Naive thymus-derived CD4-positive, alpha-beta T cell (primary cell): ENCODE measurements around the gene PCDHB10. TPM values are rescaled to one million over a fixed set of nuclear protein-coding genes. Genes with fewer than 3 reads are reported as not detected.
"Not testable (repeated sequence)": the region's sequence is repeated elsewhere in the genome, so short reads cannot be mapped to it uniquely, and the experiment has no call there.

ENCODE experiments used
- ATAC-seq: fragments of 150-1000 bp; cut with Tn5 transposase; 2 replicates; pipeline ENCODE4 v1.10.0; 2021; ENCODE audit warnings: mild to moderate bottlenecking, moderate library complexity
- CTCF ChIA-PET: fragments of 350-600 bp; sonication (Branson Sonifier 250); formaldehyde crosslinking; loops from one replicate; lab custom pipeline; 2021; ENCODE audit warnings: antibody characterized with exemption; lab: Charles Lee
- POLR2A ChIA-PET: fragments of 350-600 bp; sonication (Branson Sonifier 250); formaldehyde crosslinking; loops from one replicate; lab custom pipeline; 2021; ENCODE audit warnings: antibody characterized with exemption, inconsistent platforms; lab: Charles Lee
- DNase-seq, 9 donors: peaks; one replicate each; pipeline versions ENCODE4 v3.0.0 to v3.0.0-alpha.2; 2020 to 2022; ENCODE audit warnings: mixed read lengths in 1 of 9
- H3K27ac ChIP-seq: one replicate; pipeline ENCODE4 v1.7.0; 2013; ENCODE audit warnings: mild to moderate bottlenecking, low read depth, low read length, moderate library complexity
- H3K27me3 ChIP-seq, 2 donors: one replicate each; pipeline ENCODE4 v1.7.0; 2013; ENCODE audit warnings: low read length in 2 of 2, mild to moderate bottlenecking in 2 of 2, moderate library complexity in 2 of 2; ENCODE audit not compliant: control insufficient read depth in 2 of 2, insufficient read depth in 2 of 2
- H3K36me3 ChIP-seq, 3 experiments: 1 replicate in 2 of 3; 2 replicates in 1 of 3; pipeline ENCODE4 v1.7.0; 2013; ENCODE audit warnings: low read length in 3 of 3, mild to moderate bottlenecking in 3 of 3, moderate library complexity in 1 of 3; ENCODE audit not compliant: insufficient read depth in 3 of 3, control insufficient read depth in 2 of 3
- H3K4me1 ChIP-seq, 2 donors: one replicate each; pipeline ENCODE4 v1.7.0; 2013; ENCODE audit warnings: low read length in 2 of 2, mild to moderate bottlenecking in 2 of 2, moderate library complexity in 1 of 2; ENCODE audit not compliant: control insufficient read depth in 2 of 2, insufficient read depth in 2 of 2
- H3K4me3 ChIP-seq: 2 replicates; pipeline ENCODE4 v1.7.0; 2013; ENCODE audit warnings: mild to moderate bottlenecking, low read length
- H3K9me3 ChIP-seq, 3 experiments: 1 replicate in 2 of 3; 2 replicates in 1 of 3; pipeline ENCODE4 v1.7.0; 2013; ENCODE audit warnings: low read length in 3 of 3; ENCODE audit not compliant: control insufficient read depth in 2 of 3
- H3K27ac Mint-ChIP-seq, 9 donors: one replicate each; pipeline ENCODE4 v1.8.0; 2020 to 2022; ENCODE audit warnings: mixed read lengths in 9 of 9, mild to moderate bottlenecking in 8 of 9, moderate library complexity in 5 of 9, inconsistent platforms in 2 of 9
- H3K27me3 Mint-ChIP-seq, 5 donors: one replicate each; pipeline ENCODE4 v1.8.0; 2021 to 2022; ENCODE audit warnings: mixed read lengths in 5 of 5, mild to moderate bottlenecking in 1 of 5
- H3K36me3 Mint-ChIP-seq, 5 donors: one replicate each; pipeline ENCODE4 v1.8.0; 2020 to 2022; ENCODE audit warnings: mixed read lengths in 5 of 5, mild to moderate bottlenecking in 3 of 5, inconsistent platforms in 1 of 5
- H3K4me1 Mint-ChIP-seq, 7 donors: one replicate each; pipeline ENCODE4 v1.8.0; 2020 to 2022; ENCODE audit warnings: mixed read lengths in 7 of 7, mild to moderate bottlenecking in 3 of 7, inconsistent platforms in 1 of 7
- H3K4me3 Mint-ChIP-seq, 10 donors: one replicate each; pipeline ENCODE4 v1.8.0; 2020 to 2022; ENCODE audit warnings: mild to moderate bottlenecking in 10 of 10, mixed read lengths in 10 of 10, moderate library complexity in 6 of 10, inconsistent platforms in 2 of 10
- H3K9me3 Mint-ChIP-seq, 11 donors: one replicate each; pipeline ENCODE4 v1.8.0; 2020 to 2022; ENCODE audit warnings: mixed read lengths in 11 of 11, mild to moderate bottlenecking in 4 of 11, inconsistent platforms in 1 of 11, moderate library complexity in 1 of 11
- intact Hi-C, 2 donors: fragments of 100-400 bp; cut with micrococcal nuclease; formaldehyde crosslinking; loops; one replicate each; pipeline ENCODE4 v1.15.1; 2023
- polyA plus RNA-seq, 2 donors: library from polyadenylated mRNA; unstranded; fragments of 300-500 nt; fragmentation: Illumina TruSeq; gene quantifications; one replicate each; pipeline ENCODE4 v1.2.3, GENCODE V29; 2021
- total RNA-seq, 6 experiments: library from RNA in 5 of 6; stranded (reverse) in 5 of 6; gene quantifications; 1 replicate in 5 of 6; 2 replicates in 1 of 6; pipeline ENCODE4 v1.2.3 and lab custom pipeline; 2021 to 2026

The PCDHB10 gene
- total and polyA plus RNA-seq, 7 experiments from 2014 or later = 0.12 TPM; not detected in 6

DNA sequence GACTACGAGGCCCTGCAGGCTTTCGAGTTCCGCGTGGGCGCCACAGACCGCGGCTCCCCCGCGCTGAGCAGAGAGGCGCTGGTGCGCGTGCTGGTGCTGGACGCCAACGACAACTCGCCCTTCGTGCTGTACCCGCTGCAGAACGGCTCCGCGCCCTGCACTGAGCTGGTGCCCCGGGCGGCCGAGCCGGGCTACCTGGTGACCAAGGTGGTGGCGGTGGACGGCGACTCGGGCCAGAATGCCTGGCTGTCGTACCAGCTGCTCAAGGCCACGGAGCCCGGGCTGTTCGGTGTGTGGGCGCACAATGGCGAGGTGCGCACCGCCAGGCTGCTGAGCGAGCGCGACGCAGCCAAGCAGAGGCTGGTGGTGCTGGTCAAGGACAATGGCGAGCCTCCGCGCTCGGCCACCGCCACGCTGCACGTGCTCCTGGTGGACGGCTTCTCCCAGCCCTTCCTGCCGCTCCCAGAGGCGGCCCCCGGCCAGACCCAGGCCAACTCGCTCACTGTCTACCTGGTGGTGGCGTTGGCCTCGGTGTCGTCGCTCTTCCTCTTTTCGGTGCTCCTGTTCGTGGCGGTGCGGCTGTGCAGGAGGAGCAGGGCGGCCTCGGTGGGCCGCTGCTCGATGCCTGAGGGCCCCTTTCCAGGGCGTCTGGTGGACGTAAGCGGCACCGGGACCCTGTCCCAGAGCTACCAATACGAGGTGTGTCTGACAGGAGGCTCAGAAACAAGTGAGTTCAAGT lies 7.9 kb upstream of the PCDHB10 start:
- H3K27me3 Mint-ChIP-seq = peaks cover 3 to 76% (median 72%) of the 10 kb centered on the region in 5 donors
- H3K9me3 ChIP-seq, H3K27me3 ChIP-seq, POLR2A ChIA-PET, H3K27ac ChIP-seq, H3K27ac Mint-ChIP-seq, H3K4me1 ChIP-seq, CTCF ChIA-PET, H3K4me3 ChIP-seq, ATAC-seq, H3K36me3 ChIP-seq, DNase-seq, intact Hi-C loops, H3K4me3 Mint-ChIP-seq: not testable (repeated sequence)
- H3K36me3 Mint-ChIP-seq = peaks cover 7 to 37% (median 22%) of the 10 kb centered on the region in 5 donors
- H3K4me1 Mint-ChIP-seq = peaks cover 0 to 12% (median 5%) of the 10 kb centered on the region in 7 donors
- peaks cover 10 to 74% (median 44%) of the 10 kb centered on the region in 11 donors for H3K9me3 Mint-ChIP-seq

- H3K27me3 ChIP-seq = no peaks in the 10 kb centered on the region
- Mint-ChIP-seq H3K36me3 (peaks cover 7 to 38% (median 28%) of the 10 kb centered on the region in 5 donors), H3K4me3 (peak within 1 kb of the TSS; percentile 15 to 64 (median 35)), H3K9me3 (peaks cover 12 to 80% (median 50%) of the 10 kb centered on the region in 11 donors), H3K27ac (no peak within 1 kb of the TSS), H3K27me3 (peaks cover 3 to 86% (median 76%) of the 10 kb centered on the region in 5 donors), H3K4me1 (peaks cover 0 to 12% (median 5%) of the 10 kb centered on the region in 7 donors)
- H3K9me3 ChIP-seq = peaks cover 0 to 7% (median 0%) of the 10 kb centered on the region in 3 experiments
- no peaks in the 10 kb centered on the region for H3K36me3 ChIP-seq
- no peak within 1 kb of the TSS for H3K4me3 ChIP-seq
- CTCF ChIA-PET = interaction anchor here (0.7 to 1.0 kb wide), 2 partner anchors 10 to 134 kb away, joined by 3 to 5 read pairs; partner anchors contain the start of gene PCDHB8
- H3K4me1 ChIP-seq = no peaks in the 10 kb centered on the region
- intact Hi-C loops = loop anchor here (1.0 to 5.0 kb wide), 2 partner anchors 375 to 377 kb away; no protein-coding TSS in a partner anchor
- no peak within 1 kb of the TSS for H3K27ac ChIP-seq
- POLR2A ChIA-PET = no interaction called here
- no peak for ATAC-seq
- DNase-seq = peak in 1 of 9 donors; percentile 14
Measured at GRCh38 chr5:141186897-141187512, 5.1 kb upstream of the PCDHB10 start, which contains the start of gene PCDHB9. TSS of gene PCDHB9 (plus strand) at chr5:141187161. CDS start at chr5:141187319, 158 bp downstream.

- intact Hi-C loops = loop anchor here in 1 of 2 donors (5.0 kb wide), 1 partner anchor 374 kb away; no protein-coding TSS in a partner anchor
- Mint-ChIP-seq H3K4me1 (peaks cover 0 to 12% (median 5%) of the 10 kb centered on the region in 7 donors), H3K27me3 (peaks cover 3 to 86% (median 74%) of the 10 kb centered on the region in 5 donors), H3K9me3 (peaks cover 9 to 80% (median 45%) of the 10 kb centered on the region in 11 donors), H3K36me3 (peaks cover under 1 to 34% (median 19%) of the 10 kb centered on the region in 5 donors)
- H3K27ac Mint-ChIP-seq, ATAC-seq, H3K9me3 ChIP-seq, CTCF ChIA-PET, H3K4me3 ChIP-seq, DNase-seq, H3K4me1 ChIP-seq, H3K27me3 ChIP-seq, POLR2A ChIA-PET, H3K4me3 Mint-ChIP-seq, H3K27ac ChIP-seq, H3K36me3 ChIP-seq: not testable (repeated sequence)
Measured at GRCh38 chr5:141188682-141189081, 3.5 kb upstream of the PCDHB10 start.

DNA sequence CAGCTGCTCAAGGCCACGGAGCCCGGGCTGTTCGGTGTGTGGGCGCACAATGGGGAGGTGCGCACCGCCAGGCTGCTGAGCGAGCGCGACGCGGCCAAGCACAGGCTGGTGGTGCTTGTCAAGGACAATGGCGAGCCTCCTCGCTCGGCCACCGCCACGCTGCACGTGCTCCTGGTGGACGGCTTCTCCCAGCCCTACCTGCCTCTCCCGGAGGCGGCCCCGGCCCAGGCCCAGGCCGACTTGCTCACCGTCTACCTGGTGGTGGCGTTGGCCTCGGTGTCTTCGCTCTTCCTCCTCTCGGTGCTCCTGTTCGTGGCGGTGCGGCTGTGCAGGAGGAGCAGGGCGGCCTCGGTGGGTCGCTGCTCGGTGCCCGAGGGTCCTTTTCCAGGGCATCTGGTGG lies 3.0 kb upstream of the PCDHB10 start:
- H3K36me3 ChIP-seq, POLR2A ChIA-PET, H3K4me3 Mint-ChIP-seq, ATAC-seq, H3K9me3 ChIP-seq, H3K27me3 ChIP-seq, H3K27ac Mint-ChIP-seq, DNase-seq, H3K27ac ChIP-seq, CTCF ChIA-PET, H3K4me1 ChIP-seq, H3K4me3 ChIP-seq: not testable (repeated sequence)
- Mint-ChIP-seq H3K4me1 (peaks cover 0 to 12% (median 5%) of the 10 kb centered on the region in 7 donors), H3K9me3 (peaks cover 9 to 81% (median 45%) of the 10 kb centered on the region in 11 donors), H3K27me3 (peaks cover 3 to 86% (median 73%) of the 10 kb centered on the region in 5 donors), H3K36me3 (peaks cover 0 to 34% (median 19%) of the 10 kb centered on the region in 5 donors)
- intact Hi-C loops = loop anchor here in 1 of 2 donors (5.0 kb wide), 1 partner anchor 373 kb away; no protein-coding TSS in a partner anchor

DNA sequence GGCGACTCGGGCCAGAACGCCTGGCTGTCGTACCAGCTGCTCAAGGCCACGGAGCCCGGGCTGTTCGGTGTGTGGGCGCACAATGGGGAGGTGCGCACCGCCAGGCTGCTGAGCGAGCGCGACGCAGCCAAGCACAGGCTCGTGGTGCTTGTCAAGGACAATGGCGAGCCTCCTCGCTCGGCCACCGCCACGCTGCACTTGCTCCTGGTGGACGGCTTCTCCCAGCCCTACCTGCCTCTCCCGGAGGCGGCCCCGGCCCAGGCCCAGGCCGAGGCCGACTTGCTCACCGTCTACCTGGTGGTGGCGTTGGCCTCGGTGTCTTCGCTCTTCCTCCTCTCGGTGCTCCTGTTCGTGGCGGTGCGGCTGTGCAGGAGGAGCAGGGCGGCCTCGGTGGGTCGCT lies 2.2 kb downstream of the PCDHB10 start:
- H3K27me3 Mint-ChIP-seq = peaks cover 0 to 83% (median 62%) of the 10 kb centered on the region in 5 donors
- DNase-seq, H3K36me3 ChIP-seq, POLR2A ChIA-PET, H3K27ac ChIP-seq, CTCF ChIA-PET, intact Hi-C loops, H3K4me1 Mint-ChIP-seq, H3K27ac Mint-ChIP-seq, H3K4me1 ChIP-seq, H3K27me3 ChIP-seq, H3K4me3 ChIP-seq, ATAC-seq, H3K4me3 Mint-ChIP-seq: not testable (repeated sequence)
- H3K36me3 Mint-ChIP-seq = peaks cover 0 to 39% (median 9%) of the 10 kb centered on the region in 5 donors
- peaks cover 6 to 88% (median 48%) of the 10 kb centered on the region in 11 donors for H3K9me3 Mint-ChIP-seq
- peaks cover 0 to 12% (median 0%) of the 10 kb centered on the region in 3 experiments for H3K9me3 ChIP-seq

GRCh38 chr5:141196363-141196762 lies 4.2 kb downstream of the PCDHB10 start:
- Mint-ChIP-seq H3K27me3 (peaks cover 0 to 79% (median 65%) of the 10 kb centered on the region in 5 donors), H3K4me1 (peaks cover 0 to 5% (median 0%) of the 10 kb centered on the region in 7 donors), H3K27ac (peak overlapping the region in 1 of 9 donors; percentile 25), H3K36me3 (peaks cover 0 to 53% (median 9%) of the 10 kb centered on the region in 5 donors), H3K9me3 (peaks cover 6 to 88% (median 49%) of the 10 kb centered on the region in 11 donors), H3K4me3 (no peak overlapping the region)
- POLR2A ChIA-PET = no interaction called here
- no peak overlapping the region for H3K4me3 ChIP-seq
- peaks cover 0 to 18% (median 0%) of the 10 kb centered on the region in 3 experiments for H3K9me3 ChIP-seq
- no peak overlapping the region for H3K27ac ChIP-seq
- intact Hi-C loops = no loop called here
- no peaks in the 10 kb centered on the region for H3K4me1 ChIP-seq
- no peaks in the 10 kb centered on the region for H3K36me3 ChIP-seq
- H3K27me3 ChIP-seq = no peaks in the 10 kb centered on the region
- ATAC-seq = no peak
- CTCF ChIA-PET = no interaction called here
- DNase-seq = no peak
